Measurements from ENCODE around the gene LIPA.
"Not testable (repeated sequence)": the region's sequence is repeated elsewhere in the genome, so short reads cannot be mapped to it uniquely, and the experiment has no call there.

The LIPA gene

DNA sequence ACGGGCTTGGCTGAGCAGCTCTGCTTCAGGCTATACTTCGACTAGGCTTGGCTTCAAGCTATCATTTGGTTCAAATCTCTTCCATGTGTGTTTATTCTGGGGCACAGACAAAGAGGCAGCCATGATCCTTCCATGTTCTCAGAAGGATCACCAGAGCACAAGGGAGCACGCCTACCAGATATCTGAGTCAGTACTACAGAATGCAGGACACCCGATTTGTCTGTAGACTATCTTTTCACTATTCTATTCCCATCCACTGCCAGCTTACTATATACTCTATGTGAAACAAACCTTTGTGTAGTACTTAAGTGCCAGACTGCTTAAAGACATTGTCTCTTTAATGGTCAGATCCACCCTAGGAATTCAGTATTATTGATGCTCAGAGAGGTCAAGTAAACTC, 79.6 kb downstream of the LIPA start:
- intact Hi-C loops (cut with DNase I): no loop called here
- DNase-seq: no peak

DNA sequence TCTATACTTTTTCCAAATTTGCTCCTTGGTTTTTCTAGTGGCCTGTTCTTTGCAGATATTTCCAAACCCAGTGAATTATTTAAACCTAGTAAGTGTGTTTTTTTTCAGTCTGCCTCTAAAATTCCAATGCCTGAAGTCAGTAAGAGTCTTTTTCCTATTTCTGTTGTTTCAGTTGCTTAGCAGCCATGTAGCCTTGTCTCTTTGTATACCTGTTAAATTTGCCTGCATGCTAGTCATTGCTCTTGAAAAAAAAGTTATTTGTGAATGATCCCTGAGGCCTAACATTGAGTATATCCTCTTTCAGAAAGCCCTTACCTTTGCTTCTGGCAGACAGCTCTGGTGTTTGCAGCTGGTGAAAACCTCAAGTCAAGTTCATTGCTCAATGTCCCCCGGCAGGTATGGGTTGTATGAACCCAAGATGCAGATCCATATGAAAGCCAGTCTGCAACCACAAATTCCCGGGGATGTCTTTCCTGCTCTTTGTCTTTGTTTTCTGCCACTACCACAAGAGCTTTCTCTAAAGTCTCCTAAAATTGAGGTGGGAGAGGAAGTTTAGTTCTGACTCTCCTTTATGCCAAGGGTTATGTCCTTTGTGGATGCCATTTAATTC, 80.2 kb downstream of the LIPA start:
- DNase-seq: no peak
- intact Hi-C loops (cut with DNase I): no loop called here

GRCh38 chr10:89168354-89168900, 83.1 kb downstream of the LIPA start:
- DNase-seq: peak in 1 of 10 donors; percentile 50
- intact Hi-C loops (cut with DNase I): not testable (repeated sequence)

DNA sequence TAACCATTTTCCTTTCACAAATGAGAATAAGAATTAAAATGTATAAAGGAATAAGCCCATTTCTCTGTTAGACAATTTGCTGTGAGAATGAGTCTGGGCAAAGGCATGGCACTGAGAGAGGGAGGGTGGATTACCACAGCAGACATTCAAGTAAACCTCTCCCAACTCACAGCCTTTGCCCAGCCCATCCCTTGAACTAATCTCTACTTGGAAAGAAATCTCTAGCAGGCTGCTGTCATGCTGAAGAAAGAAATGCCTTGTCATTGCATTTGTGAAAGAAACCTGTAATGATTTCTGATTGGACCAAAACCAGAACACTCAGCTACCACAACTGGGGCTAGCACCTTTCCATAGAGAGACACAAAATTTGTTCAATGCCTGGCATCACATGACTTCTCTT, 83.7 kb downstream of the LIPA start:
- intact Hi-C loops (cut with DNase I): no loop called here
- no peak for DNase-seq

DNA sequence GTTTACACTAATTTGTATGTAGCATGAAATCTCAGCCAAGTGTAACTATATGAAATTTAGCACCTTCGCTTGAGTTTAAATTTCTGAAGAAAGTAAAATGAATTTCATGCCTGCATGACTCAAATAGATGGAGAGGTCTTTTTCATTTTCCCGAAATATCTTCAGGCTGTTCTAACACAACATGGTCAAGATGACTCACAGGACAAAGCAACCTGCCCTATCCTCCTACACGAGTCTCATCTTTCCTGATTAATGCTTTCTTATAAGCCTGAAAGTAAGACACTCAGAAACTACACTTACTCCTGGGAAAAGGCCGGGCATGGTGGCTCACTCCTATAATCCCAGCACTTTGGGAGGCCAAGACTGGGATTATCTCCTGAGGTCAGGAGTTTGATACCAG, 85.7 kb downstream of the LIPA start:
- no peak for DNase-seq
- intact Hi-C loops (cut with DNase I): no loop called here

GRCh38 chr10:89164920-89165319, 86.7 kb downstream of the LIPA start:
- no peak for DNase-seq
- intact Hi-C loops (cut with DNase I): no loop called here

GRCh38 chr10:89164080-89164479, 87.5 kb downstream of the LIPA start:
- intact Hi-C loops (cut with DNase I): no loop called here
- DNase-seq: no peak
